ENCODE results near the gene PODNL1. TPM values are rescaled to one million over a fixed set of nuclear protein-coding genes. Genes with fewer than 3 reads are reported as not detected.

The PODNL1 gene
- total and polyA plus RNA-seq, 2 experiments from 2014 or later = 0.24 TPM; not detected in 1

DNA sequence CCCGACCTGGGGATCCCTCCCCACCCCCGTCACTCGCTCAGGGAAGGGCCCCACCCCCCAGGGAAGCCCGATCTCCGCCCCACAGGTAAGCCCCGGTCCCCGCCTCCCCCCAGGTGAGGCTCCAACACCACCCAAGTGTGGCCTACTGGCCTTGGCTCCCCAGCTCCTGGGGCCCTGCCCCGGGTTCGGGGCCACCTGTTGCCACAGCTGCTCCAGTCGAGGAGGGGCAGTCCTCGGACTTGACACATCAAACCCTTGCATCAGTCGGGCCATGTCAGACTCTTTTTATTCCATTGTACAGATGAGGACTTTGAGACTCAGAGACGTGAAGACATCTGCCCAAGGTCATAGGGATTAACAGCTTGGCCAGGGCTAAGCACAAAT lies 31.7 kb downstream of the PODNL1 start:
- Histone ChIP-seq H2AFZ (peak overlapping the region; percentile 63; the same call in 1 of the 2 replicates), H3K4me2 (peak overlapping the region; percentile 88), H3K36me3 (ENCODE audit: insufficient read depth) (no peaks in the 10 kb centered on the region), H3K4me1 (ENCODE audit: insufficient read depth) (0 out of 2 replicates have a peak, but pooled peaks cover 5% of the 10 kb centered on the region), H3K4me3 (peak overlapping the region; percentile 89), H3K27me3 (ENCODE audit: insufficient read depth) (peaks cover 10% of the 10 kb centered on the region; the same call in 1 of the 2 replicates), H3K79me2 (replicated peaks; ENCODE audit: insufficient read depth) (peaks cover 4% of the 10 kb centered on the region; the same call in 1 of the 2 replicates), H3K9me2 (ENCODE audit: insufficient read depth) (no peaks in the 10 kb centered on the region), H3F3A (replicated peaks; ENCODE audit: low read depth) (no peaks in the 10 kb centered on the region), H4K20me1 (replicated peaks; ENCODE audit: insufficient read depth) (no peaks in the 10 kb centered on the region), H3K27ac (ENCODE audit: low read depth) (no peak overlapping the region)
- Mint-ChIP-seq H3K27ac (no peak overlapping the region), H3K36me3 (ENCODE audit: low read depth) (peaks cover 13% of the 10 kb centered on the region), H3K27me3 (ENCODE audit: insufficient read depth, low read depth, poor library complexity) (peaks cover 25% of the 10 kb centered on the region), H3K4me1 (peaks cover 5% of the 10 kb centered on the region; the same call in 2 of the 3 replicates), H3K9me3 (peaks cover 4% of the 10 kb centered on the region; the same call in 2 of the 3 replicates), H3K4me3 (peak overlapping the region; percentile 83)
- ATAC-seq (peak; percentile 64), DNase-seq (ENCODE audit: low spot score) (peak; percentile 43)
- no peak for TF ChIP-seq ZNF114 (CRISPR knock-in tag; IDR thresholded peaks at IDR 0.05)
- no peak for TF ChIP-seq CREB1 (CRISPR knock-in tag; IDR thresholded peaks at IDR 0.05; ENCODE audit: low read depth)
- no peak for TF ChIP-seq STAT1 (IDR thresholded peaks at IDR 0.05; ENCODE audit: unreplicated experiment)
- TF ChIP-seq NANOG (IDR thresholded peaks at IDR 0.05; ENCODE audit: borderline replicate concordance) = no peak
- no peak for TF ChIP-seq POLR2AphosphoS5 (IDR thresholded peaks at IDR 0.05; ENCODE audit: low read depth)
- TF ChIP-seq EZH2 (IDR thresholded peaks at IDR 0.05; ENCODE audit: low read depth, unreplicated experiment) = no peak
- TF ChIP-seq JUNB (IDR thresholded peaks at IDR 0.05; ENCODE audit: unreplicated experiment) = no peak
- TF ChIP-seq EZH2phosphoT487 (IDR thresholded peaks at IDR 0.05; ENCODE audit: unreplicated experiment) = no peak
- TF ChIP-seq ZNF462 (CRISPR knock-in tag; IDR thresholded peaks at IDR 0.05) = no peak
- no peak for TF ChIP-seq REST (IDR thresholded peaks at IDR 0.05; ENCODE audit: unreplicated experiment)
- TF ChIP-seq, protein P1, sequence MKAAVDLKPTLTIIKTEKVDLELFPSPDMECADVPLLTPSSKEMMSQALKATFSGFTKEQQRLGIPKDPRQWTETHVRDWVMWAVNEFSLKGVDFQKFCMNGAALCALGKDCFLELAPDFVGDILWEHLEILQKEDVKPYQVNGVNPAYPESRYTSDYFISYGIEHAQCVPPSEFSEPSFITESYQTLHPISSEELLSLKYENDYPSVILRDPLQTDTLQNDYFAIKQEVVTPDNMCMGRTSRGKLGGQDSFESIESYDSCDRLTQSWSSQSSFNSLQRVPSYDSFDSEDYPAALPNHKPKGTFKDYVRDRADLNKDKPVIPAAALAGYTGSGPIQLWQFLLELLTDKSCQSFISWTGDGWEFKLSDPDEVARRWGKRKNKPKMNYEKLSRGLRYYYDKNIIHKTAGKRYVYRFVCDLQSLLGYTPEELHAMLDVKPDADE (IDR thresholded peaks at IDR 0.05) = no peak
